Left hindlimb (tissue), 1 donor: Measurements from ENCODE around the gene USP40.

Source experiments
- DNase-seq: peaks from one replicate; pipeline ENCODE4 v3.0.0-alpha.2; 2018

USP40 gene

DNA sequence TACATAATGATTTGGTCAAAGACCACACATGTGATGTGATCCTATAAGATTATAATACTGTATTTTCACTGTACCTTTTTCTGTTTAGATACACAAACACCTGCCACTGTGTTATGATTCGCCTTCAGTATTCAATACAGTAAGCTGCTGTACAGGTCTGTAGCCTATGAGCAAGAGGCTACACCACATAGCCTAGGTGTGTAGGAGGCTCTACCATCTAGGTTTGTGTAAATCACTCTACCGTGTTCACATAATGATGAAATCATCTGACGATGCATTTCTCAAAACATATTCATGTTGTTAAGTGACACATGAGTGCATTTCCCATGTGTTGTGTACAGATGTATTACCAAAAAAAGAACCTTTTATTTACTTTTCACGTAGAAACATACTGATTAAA is 74.5 kb downstream of the USP40 start:
- DNase-seq: no peak

DNA sequence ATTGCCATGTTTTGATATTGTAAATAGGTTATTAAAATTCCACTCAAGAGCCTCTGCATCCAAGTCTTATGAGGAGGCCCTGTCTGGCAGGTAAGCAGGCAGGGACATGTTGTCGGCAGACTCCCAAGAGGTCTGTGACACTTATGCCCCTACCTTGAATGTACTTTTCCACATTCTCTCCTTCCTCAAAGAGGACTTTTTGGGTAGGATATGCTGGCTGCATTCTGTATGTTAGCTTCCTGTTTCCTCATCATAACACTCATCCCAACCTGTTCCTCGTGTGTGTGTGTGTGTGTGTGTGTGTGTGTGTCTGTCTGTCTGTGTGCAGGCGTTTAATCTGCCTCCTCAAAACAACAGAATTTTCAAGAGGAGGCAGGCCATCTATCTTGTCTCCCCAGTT is 75.3 kb downstream of the USP40 start:
- DNase-seq: no peak

DNA sequence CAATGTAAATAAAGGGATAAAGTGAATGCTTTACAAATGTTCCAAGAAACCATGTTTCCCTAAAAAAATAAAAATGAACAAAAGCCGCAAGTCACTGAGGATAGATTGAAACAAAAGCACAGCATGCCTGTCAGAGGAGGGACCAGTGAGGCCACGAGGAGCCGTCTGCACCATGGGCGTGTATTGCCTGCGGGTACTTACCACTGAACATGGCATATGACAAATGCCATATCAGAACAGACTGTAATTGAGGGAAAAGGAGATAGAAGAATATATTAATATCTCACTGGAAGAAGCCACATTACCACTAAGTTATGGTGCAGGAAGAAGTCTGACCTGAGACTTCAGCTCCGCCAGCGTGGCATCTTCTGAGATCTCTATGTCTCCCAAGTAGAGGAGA is 75.8 kb downstream of the USP40 start:
- DNase-seq: no peak

DNA sequence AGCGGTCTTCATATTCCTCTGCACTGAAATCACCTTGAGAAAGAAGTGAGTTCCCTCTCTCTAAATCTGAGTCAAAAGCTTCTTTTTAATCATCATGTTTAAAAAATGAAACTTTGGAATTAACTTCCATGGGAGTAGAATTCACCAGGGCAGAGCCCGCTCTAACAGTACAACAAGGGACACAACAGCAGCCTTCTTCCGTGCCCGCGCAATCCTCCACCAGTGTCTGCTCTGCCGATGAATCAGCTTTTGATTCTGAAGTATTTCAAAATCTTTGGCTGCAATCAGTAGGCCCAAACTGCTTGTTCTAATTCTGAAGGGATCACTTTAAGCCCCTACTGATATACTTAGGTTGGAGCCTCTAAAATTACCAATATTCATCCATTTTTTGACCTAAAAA is 76.9 kb downstream of the USP40 start:
- DNase-seq: no peak

DNA sequence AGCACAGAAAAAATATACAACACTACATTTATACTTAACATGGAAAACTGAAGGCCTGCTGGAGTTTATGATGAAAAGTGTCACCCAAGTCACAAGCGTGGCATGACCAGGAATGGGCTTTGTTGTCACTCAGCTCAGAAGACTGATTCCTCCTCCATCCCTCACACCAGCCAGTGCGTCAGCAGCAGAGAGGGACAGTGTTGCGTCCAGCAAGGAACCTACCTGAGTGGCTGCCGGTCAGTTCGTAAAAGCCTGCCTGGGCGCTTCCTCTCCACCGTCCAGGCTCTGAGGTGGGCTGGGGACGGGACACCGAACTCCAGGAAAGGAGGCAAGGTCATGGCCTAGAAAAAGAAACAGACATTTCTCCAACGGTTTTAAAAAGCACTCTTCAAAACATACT is 77.4 kb downstream of the USP40 start:
- no peak for DNase-seq

DNA sequence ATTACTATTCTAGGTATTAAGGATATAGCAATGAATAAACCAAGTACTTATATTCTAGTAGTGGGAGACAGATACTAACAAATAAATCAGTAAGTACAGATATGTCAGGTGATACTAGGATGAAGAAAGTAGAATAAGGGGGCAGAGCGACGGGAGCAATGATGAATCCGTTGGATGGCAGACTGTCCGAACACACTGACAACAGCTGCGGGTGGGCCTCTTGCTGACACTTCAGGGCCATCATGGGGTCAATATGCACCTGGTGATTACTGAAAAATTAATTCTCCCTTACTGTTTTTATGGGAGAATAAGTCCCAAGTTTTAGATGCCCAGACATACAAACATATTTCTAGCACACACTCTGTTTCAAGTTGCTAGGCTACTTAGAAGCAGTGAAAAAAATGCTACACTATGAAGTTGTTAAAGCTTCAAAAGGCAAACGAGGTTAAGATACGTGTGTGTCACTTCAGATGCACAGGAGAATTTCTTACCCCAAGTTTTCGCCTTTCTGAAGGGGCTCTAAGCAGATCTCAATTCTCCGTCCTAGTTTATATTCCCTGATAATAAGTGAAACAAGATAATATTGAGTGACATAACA is 78.7 kb downstream of the USP40 start:
- no peak for DNase-seq

DNA sequence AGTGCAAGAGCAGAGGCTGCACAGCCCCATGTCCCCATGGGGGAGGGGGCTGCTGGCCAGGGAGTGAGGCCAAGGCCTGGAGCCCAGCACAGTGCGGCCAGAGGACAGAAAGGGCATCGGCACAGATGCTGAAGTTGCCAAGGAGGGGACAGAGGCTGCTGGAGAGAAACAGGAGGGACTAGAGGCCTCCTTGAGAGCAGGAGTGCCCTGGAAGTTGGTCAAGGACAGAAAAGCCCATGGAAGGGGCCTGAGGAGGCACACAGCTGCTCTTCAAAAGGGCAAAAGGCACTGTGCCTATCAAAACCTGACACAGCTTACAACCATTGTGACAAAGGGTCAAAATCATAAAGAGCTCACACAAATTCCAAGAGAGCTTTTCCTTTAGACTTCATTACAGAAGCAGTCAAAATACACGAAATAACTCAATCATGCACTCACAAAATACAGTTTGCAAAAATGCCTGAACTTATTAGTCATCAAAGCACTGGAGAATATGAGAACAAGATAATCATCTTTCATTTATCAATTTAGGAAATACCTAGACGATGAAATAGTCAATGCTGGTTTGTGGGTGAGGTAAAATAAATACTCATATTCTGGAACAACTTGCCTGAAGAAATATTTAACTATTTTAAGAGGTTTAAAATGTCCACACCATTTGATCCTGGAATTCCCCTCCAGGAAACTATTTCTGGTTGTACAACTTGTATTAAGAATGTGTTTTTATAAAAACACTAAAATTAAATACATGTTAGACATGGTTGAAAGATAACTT is 79.6 kb downstream of the USP40 start:
- DNase-seq: no peak

DNA sequence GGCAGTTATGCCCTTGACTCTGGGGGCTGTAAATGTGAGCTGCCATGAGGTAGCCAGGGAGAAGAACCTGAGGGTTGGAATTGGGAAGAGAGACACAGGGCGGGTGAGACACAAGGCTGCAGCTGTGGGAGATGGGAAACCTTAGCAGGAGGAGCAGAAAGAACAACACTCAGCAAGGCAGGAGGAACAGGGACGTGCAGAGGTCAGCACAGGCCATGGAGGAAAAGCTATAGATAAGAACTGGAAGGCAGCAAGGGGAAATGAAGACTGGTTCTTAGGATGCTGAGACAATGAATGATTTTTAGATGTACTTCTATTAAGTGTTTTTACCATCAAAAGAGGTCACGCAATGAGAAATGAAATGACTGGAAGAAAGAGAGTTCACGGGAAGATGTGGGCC is 80.2 kb downstream of the USP40 start:
- DNase-seq: no peak

DNA sequence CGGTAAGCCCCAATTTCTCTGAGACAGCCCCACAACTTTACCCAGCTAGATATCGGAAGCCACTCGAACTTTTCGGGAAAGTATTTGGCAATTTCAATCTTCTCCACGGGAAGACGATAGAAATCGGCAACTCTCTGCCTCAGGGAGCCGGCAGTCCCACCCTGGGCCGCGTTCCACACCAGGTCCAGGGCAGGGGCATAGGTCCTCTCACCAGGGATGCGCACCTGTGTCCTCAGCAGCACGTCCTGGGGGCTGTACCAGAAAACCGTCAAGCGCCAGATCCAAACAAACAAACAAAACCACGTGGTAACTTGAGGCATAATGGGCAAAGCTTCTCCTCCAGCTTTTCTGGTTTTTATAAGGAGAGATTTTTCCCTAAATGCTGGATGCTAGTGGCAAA is 80.9 kb downstream of the USP40 start:
- DNase-seq: no peak

DNA sequence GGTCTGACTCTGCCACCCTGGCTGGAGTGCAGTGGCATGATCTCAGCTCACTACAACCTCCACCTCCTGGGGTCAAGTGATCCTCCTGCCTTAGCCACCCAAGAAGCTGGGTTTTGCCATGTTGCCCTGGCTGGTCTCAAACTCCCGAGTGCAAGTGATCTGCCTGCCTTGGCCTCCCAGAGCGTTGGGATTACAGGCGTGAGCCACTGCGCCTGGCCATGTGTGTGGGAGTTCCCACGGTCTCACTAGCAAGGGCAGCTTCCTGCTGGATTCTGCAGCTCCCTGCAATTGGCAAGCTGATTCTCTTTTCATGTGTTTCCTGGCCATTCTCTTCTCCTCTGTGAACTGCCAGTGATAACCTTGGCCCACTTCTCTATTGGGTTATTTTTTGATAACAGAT is 84.0 kb downstream of the USP40 start:
- no peak for DNase-seq

DNA sequence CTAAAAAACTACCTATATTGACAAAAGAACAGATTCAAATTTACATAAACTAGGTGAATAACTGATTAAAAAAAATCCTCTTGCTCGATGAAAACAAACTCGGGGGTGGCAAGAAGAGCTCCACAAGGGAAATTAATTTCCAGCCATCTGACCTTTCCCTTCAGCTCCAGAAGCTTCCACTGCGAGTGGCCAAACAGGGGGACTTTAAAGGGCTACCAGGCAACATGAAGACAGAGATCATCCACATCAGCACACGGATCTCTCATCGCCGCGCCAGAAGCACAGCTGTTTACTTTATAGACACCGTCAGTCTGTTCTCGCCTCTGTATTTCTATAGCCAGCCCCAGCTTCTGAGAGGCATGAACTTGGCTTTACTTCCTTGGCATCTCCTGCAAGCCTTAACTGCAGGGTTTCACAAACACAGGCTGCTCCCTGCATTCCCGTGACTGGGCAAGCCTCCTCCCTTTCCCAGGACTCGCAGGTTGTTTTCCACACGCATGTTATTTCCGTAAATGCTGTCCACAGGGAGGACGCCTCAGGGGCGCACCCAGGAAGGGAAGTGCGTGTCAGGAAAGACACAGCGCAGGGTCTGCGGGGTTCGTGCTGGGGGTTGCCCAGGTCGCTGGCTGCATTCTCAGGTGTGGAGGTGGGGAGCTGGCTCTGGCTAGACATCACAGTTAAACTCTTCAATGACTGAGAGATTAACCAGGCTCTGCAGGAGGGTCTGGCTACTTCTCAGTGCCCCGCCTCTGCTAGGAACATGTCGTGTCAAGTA is 85.0 kb downstream of the USP40 start:
- DNase-seq: peak; percentile 23

DNA sequence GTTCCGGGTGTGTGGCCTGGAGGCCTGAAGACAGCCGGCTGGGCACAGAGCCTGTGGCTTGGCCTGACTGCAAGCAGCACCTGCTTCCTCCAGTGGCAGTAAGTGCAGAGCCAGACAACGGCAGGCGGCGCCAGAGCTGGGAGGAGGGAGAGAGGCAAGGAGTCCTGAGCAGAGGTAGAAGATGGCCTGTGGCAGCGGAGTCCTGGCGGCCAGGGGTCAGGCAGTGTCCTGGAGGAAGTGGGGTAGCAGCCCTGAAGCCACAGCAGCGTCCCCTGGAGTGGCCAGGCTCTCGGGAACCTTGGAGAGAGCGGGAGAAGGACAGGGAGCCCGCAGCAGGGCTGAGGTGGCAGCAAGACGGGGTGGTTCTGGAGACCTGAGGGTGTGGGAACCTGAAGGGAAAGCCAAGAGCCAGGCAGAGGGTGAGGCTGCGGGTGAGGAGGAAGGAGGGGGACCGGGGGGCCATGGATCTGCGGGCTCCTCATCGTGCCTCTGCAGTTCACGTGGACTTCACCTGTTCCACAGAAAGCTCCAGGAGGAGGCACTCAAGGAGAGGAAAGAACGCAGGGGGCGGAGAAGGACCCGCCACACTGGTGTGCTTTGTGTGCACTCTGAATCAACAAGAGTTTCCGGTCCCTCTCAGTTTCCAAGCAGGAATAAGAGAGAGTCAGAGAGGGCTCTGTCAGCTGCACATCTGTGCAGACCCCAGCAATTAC is 85.9 kb downstream of the USP40 start:
- DNase-seq: peak; percentile 65

DNA sequence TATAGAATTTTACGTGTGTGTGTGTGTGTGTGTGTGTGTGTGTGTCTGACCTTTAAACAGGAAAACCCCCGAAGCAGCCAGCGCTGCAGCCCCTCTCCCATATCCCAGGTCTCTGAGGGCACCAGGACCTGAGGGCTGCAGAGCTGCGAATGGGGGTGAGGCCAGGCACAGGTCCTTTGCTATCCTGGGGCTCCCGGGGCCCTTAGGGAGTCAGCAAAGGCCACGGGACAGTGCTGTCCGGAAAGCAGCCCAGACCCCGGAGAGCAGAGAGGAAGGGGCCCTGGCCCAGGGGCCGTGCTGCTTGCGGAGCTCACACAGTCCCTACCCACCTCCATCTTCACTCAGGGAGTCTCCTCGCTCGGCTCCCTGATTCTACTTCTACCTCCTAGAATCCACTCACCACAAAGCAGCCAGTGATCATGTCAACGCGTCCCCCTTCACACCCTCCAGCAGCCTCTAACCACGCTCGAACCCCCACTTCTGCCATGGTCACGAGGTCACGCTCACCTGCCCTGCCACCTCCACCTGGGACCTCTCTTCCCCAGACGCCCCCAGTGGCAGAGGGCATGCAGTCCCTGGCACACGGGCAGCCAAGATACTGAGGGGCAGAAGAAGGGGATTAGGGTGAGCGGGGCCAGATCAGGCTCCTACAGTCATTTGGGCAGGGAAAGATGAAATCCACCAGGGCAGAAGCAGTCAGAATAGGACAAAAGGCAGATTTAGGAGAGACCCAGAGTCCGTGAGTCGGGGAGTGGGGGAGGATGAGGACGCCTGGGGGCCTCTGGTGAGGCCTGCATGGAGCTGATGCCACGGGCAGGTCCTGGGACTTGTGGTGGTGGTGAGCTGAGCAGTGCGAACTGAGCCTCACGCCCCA is 86.7 kb downstream of the USP40 start:
- DNase-seq: no peak

DNA sequence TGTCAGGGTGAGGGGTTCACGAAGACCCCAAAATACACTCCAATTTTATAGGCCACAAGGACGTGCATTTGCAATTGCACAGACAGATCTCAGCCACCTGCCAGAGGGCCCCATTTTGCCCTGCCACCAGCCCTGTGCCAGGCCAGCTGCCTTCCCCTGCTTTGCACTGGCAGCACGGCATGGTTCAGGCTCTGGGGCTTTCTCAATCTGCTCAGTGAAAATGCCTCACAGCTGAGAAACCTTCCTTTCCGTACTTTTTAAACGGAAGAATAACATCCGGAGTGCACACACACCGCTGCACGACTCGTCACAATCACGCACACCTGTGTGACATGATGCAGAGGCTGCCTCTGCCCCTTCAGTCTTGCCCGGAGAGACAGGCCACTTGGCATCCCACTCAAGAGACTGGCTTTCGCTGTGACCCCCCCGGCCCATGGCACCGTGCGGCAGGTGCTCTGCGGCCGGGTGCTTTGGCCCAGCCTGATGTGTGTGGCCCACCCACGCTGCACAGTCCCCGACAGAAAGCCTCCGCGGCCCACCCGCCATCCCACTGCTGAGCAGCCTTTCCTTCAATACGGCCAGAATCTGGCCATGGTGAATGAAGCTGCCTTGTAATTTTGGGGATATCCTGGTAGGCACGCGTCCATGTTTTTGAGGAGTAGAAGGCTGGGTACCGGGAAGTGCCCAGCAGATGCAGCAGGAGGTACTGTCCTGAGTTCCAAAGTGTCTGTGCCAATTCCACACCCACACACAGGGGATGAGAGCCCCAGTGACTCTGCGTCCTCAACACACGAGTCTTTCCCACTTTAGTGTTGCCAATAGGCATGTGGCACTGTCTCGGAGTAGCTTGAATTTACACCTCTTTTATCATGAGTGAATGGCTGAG is 88.8 kb downstream of the USP40 start:
- DNase-seq: peak; percentile 26

DNA sequence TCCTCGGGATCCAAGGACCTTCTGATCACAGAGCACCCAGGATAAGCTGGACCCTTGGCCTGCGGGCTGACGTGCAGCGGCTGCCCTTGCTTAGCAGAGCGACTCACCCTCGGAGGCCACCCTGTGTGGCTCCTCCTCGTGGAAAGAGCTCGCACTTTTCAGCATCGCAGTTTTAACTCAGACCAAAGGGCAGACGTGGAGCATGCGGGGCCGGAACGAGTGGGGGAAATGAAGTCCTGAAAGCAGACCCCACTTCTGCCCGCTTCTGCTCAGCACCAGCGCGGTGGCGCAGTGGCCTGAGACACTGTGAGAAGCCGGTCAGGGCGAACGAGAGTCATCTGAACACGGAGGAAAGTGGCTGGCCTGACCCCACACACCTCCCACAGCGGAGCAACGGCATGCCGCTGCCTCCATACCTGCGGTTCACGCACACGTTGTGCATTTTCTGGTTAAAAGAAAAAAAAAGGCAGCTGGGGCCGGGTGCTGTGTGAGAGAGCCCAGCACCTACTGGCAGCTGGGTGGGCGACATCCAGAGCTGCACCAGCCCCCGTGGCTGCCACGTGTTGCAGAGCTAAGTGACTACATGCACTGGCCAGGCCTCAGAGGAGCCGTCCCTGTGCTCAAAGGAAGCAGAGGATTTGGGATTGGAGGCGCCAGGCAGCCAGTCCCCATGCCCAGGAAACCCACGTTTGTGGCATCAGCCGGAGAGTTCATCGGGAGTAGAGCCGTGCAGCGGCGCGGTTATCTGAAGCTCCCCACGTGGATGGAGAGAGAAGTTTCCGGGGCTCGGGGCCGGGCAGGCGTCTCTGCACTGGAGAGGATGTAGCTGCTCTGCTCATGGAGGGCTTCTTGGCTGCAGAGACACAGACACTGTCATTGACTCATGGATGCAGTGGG is 89.7 kb downstream of the USP40 start:
- DNase-seq: no peak

DNA sequence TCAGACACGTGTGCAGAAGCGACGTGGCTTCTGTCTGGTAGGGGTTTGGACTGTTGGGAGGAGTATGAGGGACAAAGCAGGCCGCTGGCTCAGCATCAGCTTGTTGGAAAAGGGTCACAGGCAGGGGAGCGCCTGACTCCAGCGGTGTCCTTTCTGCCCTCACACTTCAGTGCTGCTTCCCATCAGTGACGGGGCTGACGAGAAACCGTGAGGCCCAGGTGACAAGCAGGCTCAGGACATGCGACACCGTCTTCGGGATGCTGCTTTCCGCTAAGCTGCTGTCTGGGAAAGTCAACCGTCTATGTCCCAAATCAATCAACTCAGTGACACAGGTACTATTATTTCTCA is 90.5 kb downstream of the USP40 start:
- no peak for DNase-seq

DNA sequence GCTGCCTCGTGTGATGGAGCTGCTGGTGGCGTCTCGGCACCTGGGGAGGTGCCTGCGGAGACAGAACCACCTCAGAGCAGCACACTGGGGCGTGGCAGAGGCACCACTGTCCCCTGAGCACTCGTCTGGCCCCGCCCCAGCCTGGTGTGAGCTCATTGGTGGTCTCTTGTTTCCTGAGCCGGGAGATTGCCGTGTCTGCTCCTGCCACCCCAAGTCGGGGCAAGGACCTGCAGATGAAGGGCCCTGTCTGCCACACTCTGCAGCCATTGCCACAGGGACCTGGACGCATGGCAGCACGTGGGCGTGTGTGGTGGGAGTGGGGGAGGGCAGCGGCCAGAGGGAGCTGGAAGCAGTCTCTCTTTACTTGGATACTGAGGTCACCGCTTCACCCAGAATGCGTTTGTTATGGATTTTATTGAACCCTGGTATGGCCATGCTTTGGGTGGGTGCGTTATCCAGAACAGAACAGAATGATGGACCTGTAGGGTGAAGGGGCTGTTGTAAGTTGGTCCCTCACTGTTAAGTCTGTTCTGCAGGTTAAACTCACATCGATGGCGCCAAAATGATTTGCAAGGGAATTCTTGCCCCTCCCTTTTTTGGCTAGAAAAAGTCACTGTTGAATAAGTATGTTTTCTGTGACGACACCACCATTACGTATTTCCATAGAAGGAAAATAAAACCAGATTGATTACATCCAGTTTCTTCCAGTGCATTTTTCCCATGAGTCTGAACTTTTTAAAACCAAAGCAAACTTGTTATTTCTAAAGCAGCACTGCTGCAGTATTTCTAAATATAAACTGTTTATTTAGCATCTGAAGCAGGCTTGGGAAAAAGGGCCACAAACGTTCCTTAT is 92.0 kb downstream of the USP40 start:
- DNase-seq: peak; percentile 23

DNA sequence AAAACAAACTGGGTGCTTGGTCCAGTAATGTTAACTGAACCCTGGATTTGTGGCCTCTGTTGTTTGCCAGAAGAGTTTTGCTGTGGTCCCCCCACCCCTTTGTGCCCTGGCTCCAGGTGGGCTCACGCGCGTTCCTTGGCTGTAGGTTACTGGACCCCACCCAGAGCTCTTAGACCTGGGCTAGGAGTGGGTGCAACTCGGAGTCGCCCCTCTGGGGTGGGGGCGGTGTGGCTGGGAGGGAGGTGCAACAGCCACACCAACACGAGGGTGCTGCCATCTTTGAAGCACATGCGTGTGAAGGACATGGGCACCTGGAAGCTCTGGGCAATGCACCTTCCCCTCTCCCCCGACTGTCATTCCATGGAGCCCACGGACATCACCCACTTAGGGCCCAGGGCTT is 92.7 kb downstream of the USP40 start:
- DNase-seq: no peak

DNA sequence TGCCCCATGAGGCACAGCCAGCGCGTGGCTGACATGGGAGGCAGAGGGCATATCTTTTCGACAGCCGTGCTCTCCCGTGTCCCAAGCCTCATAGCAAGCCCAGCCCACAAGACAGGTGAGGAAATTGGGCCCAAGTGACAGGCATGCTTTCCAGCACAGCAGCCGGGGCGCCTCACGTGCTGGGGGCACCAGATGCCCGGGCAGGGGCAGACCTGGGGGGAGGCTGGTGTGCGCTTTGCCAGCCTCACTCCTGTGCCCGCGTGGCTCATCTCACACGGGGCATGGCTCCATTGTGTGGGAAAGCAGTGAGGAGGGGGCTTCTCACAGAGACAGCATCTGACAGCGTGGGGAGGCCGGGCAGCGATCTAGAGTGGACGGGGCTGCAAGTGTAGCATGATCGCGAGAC is 93.2 kb downstream of the USP40 start:
- no peak for DNase-seq
